SK-N-SH (cell line): ENCODE results near the gene PPP1R18. TPM values are rescaled to one million over a fixed set of nuclear protein-coding genes. Genes with fewer than 3 reads are reported as not detected.

Source experiments
- CTCF ChIA-PET: fragments of 300-600, 350-600 bp; formaldehyde crosslinking; extraction: SDS; loops from one replicate; lab custom pipeline; 2021; lab: Yijun Ruan, JAX
- POLR2A ChIA-PET: fragments of 350-600 bp; sonication (Branson Sonifier 250); formaldehyde crosslinking; extraction: SDS; loops from one replicate; lab custom pipeline; 2020; ENCODE audit warnings: antibody characterized with exemption, inconsistent platforms; lab: Yijun Ruan, JAX
- DNase-seq: peaks from one replicate; pipeline ENCODE4 v3.0.0; 2012
- H2AFZ ChIP-seq: fragments of 200-600 bp; sonication (generic); 2 replicates; pipeline ENCODE4 v1.8.1; 2016; ENCODE audit warnings: antibody characterized with exemption, mild to moderate bottlenecking, low read depth
- H3F3A ChIP-seq: fragments of 200-600 bp; sonication (generic); replicated peaks from 2 replicates; pipeline ENCODE3; 2016; ENCODE audit warnings: antibody characterized with exemption, mild to moderate bottlenecking; ENCODE audit not compliant: insufficient read depth
- H3K27ac ChIP-seq, 2 experiments: fragments of 200-500 bp in 1 of 2; fragments of 200-600 bp in 1 of 2; sonication (Bioruptor generic) in 1 of 2; sonication (generic), shearing (Covaris generic) in 1 of 2; 2 replicates each; pipeline versions ENCODE4 v1.5.1 to v1.6.1; 2014 to 2016; ENCODE audit warnings: low read depth in 2 of 2, inconsistent platforms in 1 of 2, low read length in 1 of 2, mild to moderate bottlenecking in 1 of 2, mixed read lengths in 1 of 2
- H3K27me3 ChIP-seq: fragments of 200-600 bp; sonication (generic), shearing (Covaris generic); 2 replicates; pipeline ENCODE4 v1.6.1; 2016; ENCODE audit warnings: mixed run types; ENCODE audit not compliant: insufficient read depth
- H3K36me3 ChIP-seq, 2 experiments: fragments of 200-500 bp in 1 of 2; fragments of 200-600 bp in 1 of 2; sonication (Bioruptor generic) in 1 of 2; sonication (generic) in 1 of 2; replicated peaks in 1 of 2; 2 replicates each; pipeline versions ENCODE3 to v1.5.1; 2014 to 2016; ENCODE audit warnings: low read length in 1 of 2, mild to moderate bottlenecking in 1 of 2; ENCODE audit not compliant: insufficient read depth in 2 of 2, control insufficient read depth in 1 of 2
- H3K4me1 ChIP-seq, 2 experiments: fragments of 200-500 bp in 1 of 2; fragments of 200-600 bp in 1 of 2; sonication (Bioruptor generic) in 1 of 2; sonication (generic), shearing (Covaris generic) in 1 of 2; 2 replicates each; pipeline versions ENCODE4 v1.5.1 to v1.6.1; 2014 to 2016; ENCODE audit warnings: low read depth in 1 of 2, low read length in 1 of 2, mixed run types in 1 of 2; ENCODE audit not compliant: insufficient read depth in 2 of 2, control insufficient read depth in 1 of 2
- H3K4me2 ChIP-seq: fragments of 200-600 bp; sonication (generic), shearing (Covaris generic); 2 replicates; pipeline ENCODE4 v1.6.1; 2017; ENCODE audit warnings: mixed run types
- H3K4me3 ChIP-seq, 2 experiments: fragments of 200-500 bp in 1 of 2; fragments of 200-600 bp in 1 of 2; sonication (Bioruptor generic) in 1 of 2; sonication (generic), shearing (Covaris generic) in 1 of 2; 2 replicates each; pipeline versions ENCODE4 v1.5.1 to v1.8.1; 2014 to 2016; ENCODE audit warnings: low read depth in 2 of 2, inconsistent platforms in 1 of 2, low read length in 1 of 2, mild to moderate bottlenecking in 1 of 2, mixed read lengths in 1 of 2, moderate library complexity in 1 of 2
- H3K79me2 ChIP-seq: fragments of 200-600 bp; sonication (generic); 2 replicates; pipeline ENCODE4 v1.8.1; 2017; ENCODE audit warnings: mild to moderate bottlenecking; ENCODE audit not compliant: insufficient read depth
- H3K9ac ChIP-seq: fragments of 200-600 bp; sonication (generic); 2 replicates; pipeline ENCODE4 v1.6.1; 2017; ENCODE audit warnings: mixed run types
- H3K9me2 ChIP-seq: fragments of 200-600 bp; sonication (generic); 2 replicates; pipeline ENCODE4 v1.6.1; 2017; ENCODE audit warnings: mixed run types
- H3K9me3 ChIP-seq: fragments of 200-600 bp; sonication (generic); 2 replicates; pipeline ENCODE4 v1.6.1; 2017; ENCODE audit warnings: mixed run types, mild to moderate bottlenecking, moderate library complexity
- H4K20me1 ChIP-seq: fragments of 200-600 bp; sonication (generic); 2 replicates; pipeline ENCODE4 v1.6.1; 2017; ENCODE audit warnings: mild to moderate bottlenecking, mixed run types; ENCODE audit not compliant: insufficient read depth
- EP300 ChIP-seq, 2 experiments: IDR thresholded peaks; 2 replicates each; pipeline versions ENCODE4 v1.4.0 to v1.6.1; 2012; ENCODE audit warnings: borderline replicate concordance in 1 of 2, low read depth in 1 of 2, low read length in 1 of 2
- FOXJ3 ChIP-seq: sonication (generic); formaldehyde crosslinking; IDR thresholded peaks from 2 replicates; pipeline ENCODE4 v1.5.1; 2020; ENCODE audit warnings: mild to moderate bottlenecking, missing genetic modification reagents
- GATA2 ChIP-seq: sonication (generic); formaldehyde crosslinking; IDR thresholded peaks from 2 replicates; pipeline ENCODE4 v1.5.0; 2020; ENCODE audit warnings: mild to moderate bottlenecking, missing genetic modification reagents
- NRF1 ChIP-seq: IDR thresholded peaks from 2 replicates; pipeline ENCODE4 v1.6.1; 2012; ENCODE audit warnings: low read depth, mild to moderate bottlenecking, low read length
- POLR2AphosphoS5 ChIP-seq: IDR thresholded peaks from 2 replicates; pipeline ENCODE4 v1.6.1; 2012; ENCODE audit warnings: low read depth, low read length
- RCOR1 ChIP-seq: fragments of 150-350 bp; IDR thresholded peaks from 2 replicates; pipeline ENCODE4 v1.6.1; 2017; ENCODE audit warnings: antibody characterized with exemption, low read length
- SIN3A ChIP-seq: IDR thresholded peaks from 2 replicates; pipeline ENCODE4 v1.6.1; 2012; ENCODE audit warnings: low read depth, mild to moderate bottlenecking, low read length, moderate library complexity, borderline replicate concordance
- SMC3 ChIP-seq: IDR thresholded peaks from 2 replicates; pipeline ENCODE4 v1.6.1; 2012; ENCODE audit warnings: low read depth, low read length, improper control_type of control experiment
- TEAD4 ChIP-seq: IDR thresholded peaks from 2 replicates; pipeline ENCODE4 v1.4.0; 2012; ENCODE audit warnings: mild to moderate bottlenecking, borderline replicate concordance; ENCODE audit not compliant: insufficient read depth
- WGBS: methylation state at CpG from one replicate; pipeline ENCODE4 v1.1.6; 2017; ENCODE audit warnings: low lambda C conversion rate; 5-methylcytosine and 5-hydroxymethylcytosine counted together
- polyA plus RNA-seq, 3 experiments: library from polyadenylated mRNA; depleted of rRNA; stranded (reverse); fragments of >200 nt; gene quantifications; 2 replicates each; pipeline ENCODE4 v1.2.3, GENCODE V29; 2012
- TF ChIP-seq, protein P1 (sequence below): fragments of 150-350 bp; IDR thresholded peaks from 2 replicates; pipeline ENCODE4 v1.6.1; 2016; ENCODE audit warnings: mild to moderate bottlenecking, low read depth, low read length
- TF ChIP-seq, protein P2 (sequence below): fragments of 200-600 bp; sonication (generic); IDR thresholded peaks from 2 replicates; pipeline ENCODE4 v1.6.1; 2017; ENCODE audit warnings: antibody characterized with exemption, mild to moderate bottlenecking, moderate library complexity
- TF ChIP-seq, protein P3 (sequence below): IDR thresholded peaks from 2 replicates; pipeline ENCODE4 v1.6.1; 2012; ENCODE audit warnings: mild to moderate bottlenecking, low read depth, low read length, moderate library complexity

The PPP1R18 gene, protein sequence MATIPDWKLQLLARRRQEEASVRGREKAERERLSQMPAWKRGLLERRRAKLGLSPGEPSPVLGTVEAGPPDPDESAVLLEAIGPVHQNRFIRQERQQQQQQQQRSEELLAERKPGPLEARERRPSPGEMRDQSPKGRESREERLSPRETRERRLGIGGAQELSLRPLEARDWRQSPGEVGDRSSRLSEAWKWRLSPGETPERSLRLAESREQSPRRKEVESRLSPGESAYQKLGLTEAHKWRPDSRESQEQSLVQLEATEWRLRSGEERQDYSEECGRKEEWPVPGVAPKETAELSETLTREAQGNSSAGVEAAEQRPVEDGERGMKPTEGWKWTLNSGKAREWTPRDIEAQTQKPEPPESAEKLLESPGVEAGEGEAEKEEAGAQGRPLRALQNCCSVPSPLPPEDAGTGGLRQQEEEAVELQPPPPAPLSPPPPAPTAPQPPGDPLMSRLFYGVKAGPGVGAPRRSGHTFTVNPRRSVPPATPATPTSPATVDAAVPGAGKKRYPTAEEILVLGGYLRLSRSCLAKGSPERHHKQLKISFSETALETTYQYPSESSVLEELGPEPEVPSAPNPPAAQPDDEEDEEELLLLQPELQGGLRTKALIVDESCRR
- polyA plus RNA-seq (2012; rRNA removed): 57.3 and 73.2 TPM in 2 replicates
- 51.8 and 65.1 TPM in 2 replicates for polyA plus RNA-seq (2012; cell fraction: cytosol; rRNA removed)
- 60.7 and 86.1 TPM in 2 replicates for polyA plus RNA-seq (2012; cell fraction: nucleus; rRNA removed)

DNA sequence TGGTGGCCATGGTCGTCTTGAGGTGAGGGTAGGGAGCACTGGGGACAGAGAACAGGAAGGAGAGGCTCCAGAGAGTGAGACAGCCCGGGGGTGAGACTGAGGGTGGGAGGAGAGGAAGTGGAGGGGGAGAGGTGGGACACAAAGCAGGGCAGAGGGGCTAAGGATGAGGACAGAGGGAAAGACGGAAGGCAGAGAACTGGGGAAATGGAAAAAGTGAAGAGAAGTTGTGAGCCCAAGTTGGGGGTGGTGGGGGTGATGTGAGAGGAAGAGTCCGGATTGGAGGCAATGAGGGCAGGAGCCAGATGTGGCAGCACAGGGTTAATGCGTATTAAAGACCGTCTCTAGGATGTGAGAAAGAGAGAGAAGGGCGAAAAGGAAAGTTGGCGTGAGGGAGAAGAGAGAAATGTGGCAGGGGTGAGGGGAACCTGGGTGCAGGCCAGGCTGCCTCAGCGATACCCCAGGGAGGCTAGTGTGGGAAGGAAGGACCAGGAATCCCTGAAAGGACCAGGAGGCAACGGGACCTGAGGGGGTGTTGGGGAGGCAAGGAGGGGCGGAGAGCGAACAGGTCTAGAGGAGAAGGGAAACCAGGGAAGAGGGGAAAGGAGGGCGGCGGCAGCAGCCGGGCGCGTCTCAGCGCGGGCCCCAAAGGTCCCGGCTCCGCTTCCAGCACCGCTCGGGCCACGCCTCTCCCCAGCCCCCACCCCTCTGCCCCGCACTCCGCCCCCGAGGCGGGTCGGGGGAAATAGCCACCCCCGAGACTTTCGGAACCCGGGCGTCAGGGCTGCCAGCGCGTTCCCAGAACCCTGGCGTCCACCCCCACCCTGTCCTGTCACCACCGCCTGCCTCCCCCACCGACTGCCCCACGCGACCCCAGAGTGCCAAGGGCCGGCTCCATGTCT, at the start of gene PPP1R18:
Gene PPP1R18 (minus strand): TSS at position 637 of the 899 bp plus-strand sequence. CDS start 627 bp downstream, at position 10.
- DNase-seq: peak; percentile 84

DNA sequence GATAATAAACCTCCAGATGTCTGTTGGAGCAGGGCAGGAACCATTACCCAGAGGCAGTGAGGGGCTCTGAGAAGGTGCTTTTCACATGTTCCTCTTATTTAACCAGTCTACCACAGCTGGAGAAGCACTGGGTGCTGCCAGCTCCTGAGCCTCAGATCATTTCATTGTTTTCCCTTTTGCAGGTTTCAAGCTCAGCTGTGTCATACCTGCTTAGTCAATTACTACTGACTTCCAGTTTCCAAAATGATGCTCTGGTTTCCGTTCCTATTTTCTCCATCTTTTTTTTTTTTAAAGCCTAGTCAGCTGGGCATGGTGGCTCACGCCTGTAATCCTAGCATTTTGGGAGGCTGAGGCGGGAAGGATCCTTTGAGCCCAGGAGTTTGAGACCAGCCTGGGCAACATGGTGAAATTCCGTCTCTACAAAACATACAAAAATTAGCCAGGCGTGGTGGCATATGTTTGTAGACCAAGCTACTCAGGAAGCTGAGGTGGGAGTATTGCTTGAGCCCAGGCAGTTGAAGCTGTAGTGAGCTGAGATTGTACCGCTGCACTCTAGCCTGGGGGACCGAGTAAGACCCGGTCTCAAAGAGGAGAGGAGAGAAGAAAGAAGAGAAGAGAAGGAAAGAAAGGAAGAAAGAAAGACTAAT, 49.3 kb upstream of the PPP1R18 start:
- H4K20me1 ChIP-seq: peaks cover 8% of the 10 kb centered on the region; the same call in 1 of the 2 replicates
- ChIA-PET POLR2A (no interaction called here), CTCF (interaction anchor here (9.9 to 42.4 kb wide), 2 partner anchors 13 to 50 kb away, joined by 73 to 838 read pairs; partner anchors contain the start of genes DHX16, NRM and PPP1R18)
- WGBS: 93% methylated on average over 8 of the region's 8 CpGs
- no peaks in the 10 kb centered on the region for H3K9me3 ChIP-seq
- H3K4me1 ChIP-seq: peaks cover 6 to 19% of the 10 kb centered on the region in 2 experiments; a peak in 3 of 4 replicates
- peaks cover 50 to 89% of the 10 kb centered on the region in 2 experiments for H3K36me3 ChIP-seq
- H3F3A ChIP-seq: peaks cover 28% of the 10 kb centered on the region
- H3K27me3 ChIP-seq: no peaks in the 10 kb centered on the region
- H3K9me2 ChIP-seq: no peaks in the 10 kb centered on the region
- no peak overlapping the region for H2AFZ ChIP-seq
- H3K4me2 ChIP-seq: no peak overlapping the region
- H3K79me2 ChIP-seq: peaks cover 91% of the 10 kb centered on the region
- no peak overlapping the region for H3K4me3 ChIP-seq
- no peak overlapping the region for H3K9ac ChIP-seq
- DNase-seq: no peak
- no peak overlapping the region for H3K27ac ChIP-seq
- TF ChIP-seq GATA2 (CRISPR knock-in tag): no peak
- TF ChIP-seq, protein P1, sequence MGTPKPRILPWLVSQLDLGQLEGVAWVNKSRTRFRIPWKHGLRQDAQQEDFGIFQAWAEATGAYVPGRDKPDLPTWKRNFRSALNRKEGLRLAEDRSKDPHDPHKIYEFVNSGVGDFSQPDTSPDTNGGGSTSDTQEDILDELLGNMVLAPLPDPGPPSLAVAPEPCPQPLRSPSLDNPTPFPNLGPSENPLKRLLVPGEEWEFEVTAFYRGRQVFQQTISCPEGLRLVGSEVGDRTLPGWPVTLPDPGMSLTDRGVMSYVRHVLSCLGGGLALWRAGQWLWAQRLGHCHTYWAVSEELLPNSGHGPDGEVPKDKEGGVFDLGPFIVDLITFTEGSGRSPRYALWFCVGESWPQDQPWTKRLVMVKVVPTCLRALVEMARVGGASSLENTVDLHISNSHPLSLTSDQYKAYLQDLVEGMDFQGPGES: no peak
- TF ChIP-seq TEAD4: no peak
- no peak for TF ChIP-seq RCOR1
- TF ChIP-seq SIN3A: no peak
- TF ChIP-seq POLR2AphosphoS5: no peak
- no peak for TF ChIP-seq FOXJ3
- TF ChIP-seq, protein P2, sequence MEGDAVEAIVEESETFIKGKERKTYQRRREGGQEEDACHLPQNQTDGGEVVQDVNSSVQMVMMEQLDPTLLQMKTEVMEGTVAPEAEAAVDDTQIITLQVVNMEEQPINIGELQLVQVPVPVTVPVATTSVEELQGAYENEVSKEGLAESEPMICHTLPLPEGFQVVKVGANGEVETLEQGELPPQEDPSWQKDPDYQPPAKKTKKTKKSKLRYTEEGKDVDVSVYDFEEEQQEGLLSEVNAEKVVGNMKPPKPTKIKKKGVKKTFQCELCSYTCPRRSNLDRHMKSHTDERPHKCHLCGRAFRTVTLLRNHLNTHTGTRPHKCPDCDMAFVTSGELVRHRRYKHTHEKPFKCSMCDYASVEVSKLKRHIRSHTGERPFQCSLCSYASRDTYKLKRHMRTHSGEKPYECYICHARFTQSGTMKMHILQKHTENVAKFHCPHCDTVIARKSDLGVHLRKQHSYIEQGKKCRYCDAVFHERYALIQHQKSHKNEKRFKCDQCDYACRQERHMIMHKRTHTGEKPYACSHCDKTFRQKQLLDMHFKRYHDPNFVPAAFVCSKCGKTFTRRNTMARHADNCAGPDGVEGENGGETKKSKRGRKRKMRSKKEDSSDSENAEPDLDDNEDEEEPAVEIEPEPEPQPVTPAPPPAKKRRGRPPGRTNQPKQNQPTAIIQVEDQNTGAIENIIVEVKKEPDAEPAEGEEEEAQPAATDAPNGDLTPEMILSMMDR: no peak
- no peak for TF ChIP-seq EP300 (IDR thresholded peaks at IDR 0.05; ENCODE audit: borderline replicate concordance in 1 of 2, low read depth in 1 of 2, low read length in 1 of 2)
- TF ChIP-seq SMC3: no peak
- TF ChIP-seq NRF1: no peak
- TF ChIP-seq, protein P3, sequence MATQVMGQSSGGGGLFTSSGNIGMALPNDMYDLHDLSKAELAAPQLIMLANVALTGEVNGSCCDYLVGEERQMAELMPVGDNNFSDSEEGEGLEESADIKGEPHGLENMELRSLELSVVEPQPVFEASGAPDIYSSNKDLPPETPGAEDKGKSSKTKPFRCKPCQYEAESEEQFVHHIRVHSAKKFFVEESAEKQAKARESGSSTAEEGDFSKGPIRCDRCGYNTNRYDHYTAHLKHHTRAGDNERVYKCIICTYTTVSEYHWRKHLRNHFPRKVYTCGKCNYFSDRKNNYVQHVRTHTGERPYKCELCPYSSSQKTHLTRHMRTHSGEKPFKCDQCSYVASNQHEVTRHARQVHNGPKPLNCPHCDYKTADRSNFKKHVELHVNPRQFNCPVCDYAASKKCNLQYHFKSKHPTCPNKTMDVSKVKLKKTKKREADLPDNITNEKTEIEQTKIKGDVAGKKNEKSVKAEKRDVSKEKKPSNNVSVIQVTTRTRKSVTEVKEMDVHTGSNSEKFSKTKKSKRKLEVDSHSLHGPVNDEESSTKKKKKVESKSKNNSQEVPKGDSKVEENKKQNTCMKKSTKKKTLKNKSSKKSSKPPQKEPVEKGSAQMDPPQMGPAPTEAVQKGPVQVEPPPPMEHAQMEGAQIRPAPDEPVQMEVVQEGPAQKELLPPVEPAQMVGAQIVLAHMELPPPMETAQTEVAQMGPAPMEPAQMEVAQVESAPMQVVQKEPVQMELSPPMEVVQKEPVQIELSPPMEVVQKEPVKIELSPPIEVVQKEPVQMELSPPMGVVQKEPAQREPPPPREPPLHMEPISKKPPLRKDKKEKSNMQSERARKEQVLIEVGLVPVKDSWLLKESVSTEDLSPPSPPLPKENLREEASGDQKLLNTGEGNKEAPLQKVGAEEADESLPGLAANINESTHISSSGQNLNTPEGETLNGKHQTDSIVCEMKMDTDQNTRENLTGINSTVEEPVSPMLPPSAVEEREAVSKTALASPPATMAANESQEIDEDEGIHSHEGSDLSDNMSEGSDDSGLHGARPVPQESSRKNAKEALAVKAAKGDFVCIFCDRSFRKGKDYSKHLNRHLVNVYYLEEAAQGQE: no peak

More for the DNA sequence above, at the start of gene PPP1R18:
- H3K9me2 ChIP-seq: no peaks in the 10 kb centered on the region
- peak within 1 kb of the TSS; percentile 97 for H3K9ac ChIP-seq
- H3F3A ChIP-seq: peaks cover 25% of the 10 kb centered on the region
- H3K27me3 ChIP-seq: no peaks in the 10 kb centered on the region
- H3K79me2 ChIP-seq: peaks cover 92% of the 10 kb centered on the region
- TF ChIP-seq POLR2AphosphoS5 (peak; percentile 38; the same call in 1 of the 2 replicates), GATA2 (CRISPR knock-in tag) (no peak)
- TF ChIP-seq, all 33 proteins: peak for 1
- Histone ChIP-seq H3K27ac (peak within 1 kb of the TSS; percentile 93 to 97), H3K4me2 (peak within 1 kb of the TSS; percentile 98), H3K4me3 (peak within 1 kb of the TSS; percentile 74 to 77), H2AFZ (peak within 1 kb of the TSS; percentile 49), H4K20me1 (peaks cover 6% of the 10 kb centered on the region), H3K4me1 (peaks cover 22 to 71% of the 10 kb centered on the region in 2 experiments; a peak in 3 of 4 replicates), H3K36me3 (peaks cover 0 to 11% of the 10 kb centered on the region in 2 experiments), H3K9me3 (no peaks in the 10 kb centered on the region)
- ChIA-PET POLR2A (interaction anchor here (0.5 kb wide), 1 partner anchor 19 kb away, joined by 4 read pairs; no protein-coding TSS in a partner anchor), CTCF (interaction anchor here (0.7 to 29.8 kb wide), 2 partner anchors 37 to 203 kb away, joined by 3 to 838 read pairs; partner anchors contain the start of genes FLOT1, MDC1 and TUBB)
- WGBS: 3% methylated on average over 11 of the region's 41 CpGs
